ENCODE data around the gene OR8J3. TPM values are rescaled to one million over a fixed set of nuclear protein-coding genes. Genes with fewer than 3 reads are reported as not detected.

OR8J3 gene
- under 1 TPM in 1 of 4 donors, not detected in 3; 0.12 TPM for total RNA-seq

DNA sequence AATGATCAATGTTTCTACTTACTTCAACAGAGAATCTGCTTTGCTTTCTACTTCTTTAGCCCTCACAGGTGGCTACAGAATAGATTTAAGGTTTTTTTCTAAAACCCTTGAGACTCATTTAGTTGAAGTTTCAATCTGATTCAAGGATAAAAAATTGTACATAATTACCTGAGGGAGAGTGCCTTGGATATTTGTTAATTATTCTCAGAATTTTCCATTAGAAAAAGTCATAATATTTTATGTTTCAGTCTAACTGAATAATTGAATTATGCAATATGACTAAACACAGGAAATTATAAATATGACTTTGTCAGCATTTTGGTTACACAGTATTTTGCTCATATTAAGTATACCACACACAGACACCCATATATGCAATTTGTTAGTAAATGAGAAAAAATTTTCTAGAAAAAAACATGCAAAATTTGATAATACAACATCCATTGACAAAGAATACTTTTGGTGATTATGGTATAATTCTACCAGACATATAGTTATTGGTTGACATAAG is at the start of gene OR8J3:
Gene OR8J3, minus strand, starts transcription at position 51 of the 511 bp plus-strand sequence. CDS start 2,483 bp downstream, outside the sequence.
- no peak within 1 kb of the TSS for H3K27ac ChIP-seq
- no peaks in the 10 kb centered on the region for H3K27me3 ChIP-seq
- H3K36me3 ChIP-seq, result no peaks in the 10 kb centered on the region
- ATAC-seq, result no peak
- no peak for TF ChIP-seq POLR2A (IDR thresholded peaks at IDR 0.05)
- TF ChIP-seq, protein P1, sequence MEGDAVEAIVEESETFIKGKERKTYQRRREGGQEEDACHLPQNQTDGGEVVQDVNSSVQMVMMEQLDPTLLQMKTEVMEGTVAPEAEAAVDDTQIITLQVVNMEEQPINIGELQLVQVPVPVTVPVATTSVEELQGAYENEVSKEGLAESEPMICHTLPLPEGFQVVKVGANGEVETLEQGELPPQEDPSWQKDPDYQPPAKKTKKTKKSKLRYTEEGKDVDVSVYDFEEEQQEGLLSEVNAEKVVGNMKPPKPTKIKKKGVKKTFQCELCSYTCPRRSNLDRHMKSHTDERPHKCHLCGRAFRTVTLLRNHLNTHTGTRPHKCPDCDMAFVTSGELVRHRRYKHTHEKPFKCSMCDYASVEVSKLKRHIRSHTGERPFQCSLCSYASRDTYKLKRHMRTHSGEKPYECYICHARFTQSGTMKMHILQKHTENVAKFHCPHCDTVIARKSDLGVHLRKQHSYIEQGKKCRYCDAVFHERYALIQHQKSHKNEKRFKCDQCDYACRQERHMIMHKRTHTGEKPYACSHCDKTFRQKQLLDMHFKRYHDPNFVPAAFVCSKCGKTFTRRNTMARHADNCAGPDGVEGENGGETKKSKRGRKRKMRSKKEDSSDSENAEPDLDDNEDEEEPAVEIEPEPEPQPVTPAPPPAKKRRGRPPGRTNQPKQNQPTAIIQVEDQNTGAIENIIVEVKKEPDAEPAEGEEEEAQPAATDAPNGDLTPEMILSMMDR (IDR thresholded peaks at IDR 0.05), result no peak
- TF ChIP-seq EP300 (IDR thresholded peaks at IDR 0.05), result no peak
- TF ChIP-seq POLR2AphosphoS5 (IDR thresholded peaks at IDR 0.05), result no peak
- peaks cover 0 to 3% (median 0%) of the 10 kb centered on the region in 3 donors for H3K9me3 ChIP-seq
- no peak within 1 kb of the TSS for H3K4me3 ChIP-seq
- H3K4me1 ChIP-seq, result no peaks in the 10 kb centered on the region

DNA sequence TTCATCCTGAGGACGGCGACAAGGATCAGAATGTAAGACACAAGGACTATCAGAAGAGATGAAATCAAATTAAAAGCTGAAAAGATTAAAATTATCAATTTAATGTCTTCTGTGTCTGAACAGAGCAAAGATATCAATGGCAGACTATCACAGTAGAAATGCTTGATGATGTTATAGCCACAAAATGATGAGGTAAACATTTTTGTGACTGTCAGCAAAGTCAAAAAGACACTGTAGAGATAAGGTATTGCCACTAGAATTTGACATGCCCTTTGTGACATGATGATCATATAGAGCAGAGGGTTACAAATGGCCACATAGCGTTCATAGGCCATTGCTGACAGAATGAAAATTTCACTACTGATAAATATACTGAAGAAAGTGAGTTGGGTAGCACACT is 48.6 kb upstream of the OR8J3 start:
- ATAC-seq, result no peak

DNA sequence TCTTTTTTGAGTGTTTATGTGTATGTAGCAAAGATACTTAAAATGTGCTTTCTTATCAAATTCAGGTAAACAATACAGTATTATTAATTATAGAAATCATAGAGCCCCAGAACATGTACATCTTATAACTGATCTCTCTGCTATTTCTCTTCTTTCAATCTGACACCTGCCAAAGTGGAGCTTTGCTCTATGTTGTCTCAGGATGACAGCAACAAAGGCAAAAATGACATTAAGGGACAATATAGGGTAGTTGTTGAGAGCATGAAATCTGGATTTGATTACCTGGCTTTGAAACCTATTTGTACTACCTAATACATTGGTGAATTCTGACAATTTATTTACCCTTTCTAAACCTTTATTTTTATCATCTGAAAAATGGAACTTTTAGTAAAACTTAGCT is 43.5 kb upstream of the OR8J3 start:
- Histone ChIP-seq H3K27ac (no peak overlapping the region), H3K4me1 (no peaks in the 10 kb centered on the region), H3K36me3 (no peaks in the 10 kb centered on the region), H3K9me3 (peaks cover 0 to 8% (median 0%) of the 10 kb centered on the region in 3 donors), H3K27me3 (no peaks in the 10 kb centered on the region), H3K4me3 (no peak overlapping the region)
- ATAC-seq, result no peak
- TF ChIP-seq, protein P1 (IDR thresholded peaks at IDR 0.05), result no peak

More for the DNA sequence above, 48.6 kb upstream of the OR8J3 start:
- Histone ChIP-seq H3K9me3 (peaks cover 0 to 6% (median 0%) of the 10 kb centered on the region in 3 donors), H3K4me3 (no peak overlapping the region), H3K27me3 (no peaks in the 10 kb centered on the region), H3K36me3 (no peaks in the 10 kb centered on the region), H3K4me1 (no peaks in the 10 kb centered on the region), H3K27ac (no peak overlapping the region)
- WGBS, 2 donors (ENCODE audit: low coverage in 1 of 2), result 81 to 90% methylated on average over 3 of the region's 3 CpGs
- no peak for TF ChIP-seq POLR2AphosphoS5 (IDR thresholded peaks at IDR 0.05)
- TF ChIP-seq EP300 (IDR thresholded peaks at IDR 0.05), result no peak
- TF ChIP-seq, protein P1 (IDR thresholded peaks at IDR 0.05), result no peak
- no peak for TF ChIP-seq POLR2A (IDR thresholded peaks at IDR 0.05)

DNA sequence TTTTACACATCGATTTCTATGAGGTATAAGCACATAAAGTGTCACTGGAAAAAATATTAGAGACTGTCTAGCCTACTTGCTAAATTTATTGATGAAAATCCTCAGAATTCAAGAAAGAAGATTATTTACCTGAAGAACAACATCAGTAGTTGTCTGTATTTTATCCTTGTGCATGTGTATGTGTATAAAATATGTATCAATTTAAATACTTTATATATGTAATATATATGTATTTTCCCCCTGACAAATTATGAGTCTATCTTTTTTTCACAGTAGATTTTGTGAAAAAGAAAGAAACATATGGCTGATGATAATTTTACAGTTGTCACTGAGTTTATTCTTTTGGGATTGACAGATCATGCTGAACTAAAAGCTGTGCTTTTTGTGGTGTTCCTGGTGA is 36.3 kb upstream of the OR8J3 start, which contains the start of gene OR5J2:
Gene OR5J2, plus strand, starts transcription at position 301 of the 400 bp plus-strand sequence. Its CDS starts 0 bp downstream, at position 301.
- no peak for TF ChIP-seq POLR2A (IDR thresholded peaks at IDR 0.05)
- TF ChIP-seq EP300 (IDR thresholded peaks at IDR 0.05), result no peak
- TF ChIP-seq, protein P1 (IDR thresholded peaks at IDR 0.05), result no peak
- no peak for TF ChIP-seq POLR2AphosphoS5 (IDR thresholded peaks at IDR 0.05)
- Histone ChIP-seq H3K9me3 (peaks cover 0 to 8% (median 0%) of the 10 kb centered on the region in 3 donors), H3K4me1 (no peaks in the 10 kb centered on the region), H3K4me3 (no peak within 1 kb of the TSS), H3K27ac (no peak within 1 kb of the TSS), H3K27me3 (no peaks in the 10 kb centered on the region), H3K36me3 (no peaks in the 10 kb centered on the region)
- 53 to 83% methylated on average over 1 of the region's 1 CpG for WGBS, 2 donors (ENCODE audit: low coverage in 1 of 2)
- no peak for ATAC-seq

DNA sequence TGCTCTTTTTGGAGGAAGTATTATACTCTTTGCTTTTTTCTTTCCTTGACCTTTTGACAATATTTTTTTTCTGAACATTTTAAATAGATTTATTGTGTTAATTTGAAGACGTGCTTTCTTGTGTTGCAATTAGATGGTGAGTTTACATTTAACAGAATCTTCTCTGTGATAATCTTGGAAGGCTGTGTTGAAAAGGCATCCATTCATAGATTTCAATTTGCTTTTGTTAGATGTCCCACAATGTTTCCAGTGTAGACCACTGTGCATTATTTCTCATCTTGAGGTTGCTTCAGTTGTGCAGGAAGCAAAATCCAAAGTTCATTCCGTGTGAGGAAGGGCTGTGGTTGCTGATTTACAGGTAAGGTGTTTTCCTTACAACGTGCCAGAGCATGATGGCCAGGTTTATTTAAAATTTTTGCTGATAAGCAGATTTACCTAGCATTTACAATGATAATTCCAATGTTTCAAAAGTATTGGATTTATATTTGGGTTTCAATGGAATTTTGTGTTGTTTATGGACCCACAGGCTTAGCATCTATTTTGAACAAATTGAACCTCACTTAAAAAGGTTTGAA is 32.3 kb upstream of the OR8J3 start:
- H3K4me3 ChIP-seq, result no peak overlapping the region
- no peaks in the 10 kb centered on the region for H3K36me3 ChIP-seq
- no peak overlapping the region for H3K27ac ChIP-seq
- H3K27me3 ChIP-seq, result no peaks in the 10 kb centered on the region
- WGBS, 2 donors (ENCODE audit: low coverage in 1 of 2), result 45% methylated on average over 3 of the region's 3 CpGs
- no peaks in the 10 kb centered on the region for H3K4me1 ChIP-seq
- no peak for TF ChIP-seq POLR2AphosphoS5 (IDR thresholded peaks at IDR 0.05)
- TF ChIP-seq POLR2A (IDR thresholded peaks at IDR 0.05), result no peak
- no peak for TF ChIP-seq EP300 (IDR thresholded peaks at IDR 0.05)
- TF ChIP-seq, protein P1 (IDR thresholded peaks at IDR 0.05), result no peak
- ATAC-seq, result no peak
- H3K9me3 ChIP-seq, result no peaks in the 10 kb centered on the region

Data from gastroesophageal sphincter (tissue), 4 donors.